HG03175 (cell line): Measurements from ENCODE around the gene ASXL2.
"Not testable (repeated sequence)": the region's sequence is repeated elsewhere in the genome, so short reads cannot be mapped to it uniquely, and the experiment has no call there.

Experiments used
- ATAC-seq: cut with Tn5 transposase; IDR thresholded peaks from one replicate; pipeline ENCODE4 v1.9.1; 2021; ENCODE audit warnings: mild to moderate bottlenecking, moderate library complexity; ENCODE audit not compliant: unreplicated experiment

ASXL2 gene

GRCh38 chr2:25838152-25838756 is 40.0 kb downstream of the ASXL2 start:
- no peak for ATAC-seq

DNA sequence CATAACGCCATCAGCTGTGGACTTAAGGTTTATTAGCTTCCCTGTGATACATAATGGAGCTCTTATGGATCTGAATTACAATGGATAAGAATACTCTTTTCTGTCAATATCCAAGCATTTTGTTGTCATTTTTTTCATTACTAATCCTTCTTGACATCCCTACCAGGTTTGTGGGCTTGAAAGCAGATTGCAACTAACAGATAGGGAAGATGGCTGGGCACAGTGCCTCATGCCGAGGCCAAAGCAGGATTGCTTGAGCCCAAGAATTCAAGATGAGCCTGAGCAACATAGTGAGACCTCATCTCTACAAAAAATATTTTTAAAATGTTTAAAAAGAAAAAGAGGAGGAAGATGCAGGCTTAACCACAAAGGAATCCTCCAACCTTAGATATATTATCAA is 42.4 kb downstream of the ASXL2 start:
- ATAC-seq = no peak

- no peak for ATAC-seq
These were observed 44.7 kb downstream of the ASXL2 start for GRCh38 chr2:25833566-25833965.

DNA sequence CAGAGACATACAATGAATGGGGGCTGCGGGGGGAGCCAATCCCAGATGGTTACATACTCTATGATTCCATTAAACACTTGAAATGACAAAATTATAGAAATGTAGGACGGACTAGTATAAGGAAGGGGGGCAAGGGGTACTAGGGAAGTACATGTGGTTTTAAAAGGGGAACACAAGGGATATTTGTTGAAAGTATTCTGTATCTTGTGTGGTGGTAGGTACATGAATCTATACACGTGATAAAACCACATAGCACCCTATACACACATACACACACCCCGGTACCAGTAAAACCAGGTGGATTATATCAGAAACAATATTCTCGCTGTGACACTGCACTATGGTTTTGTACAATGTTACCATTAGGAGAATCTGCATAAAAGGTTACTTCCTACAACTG is 45.4 kb downstream of the ASXL2 start:
- ATAC-seq = no peak

GRCh38 chr2:25831746-25832449 is 46.4 kb downstream of the ASXL2 start:
- no peak for ATAC-seq

DNA sequence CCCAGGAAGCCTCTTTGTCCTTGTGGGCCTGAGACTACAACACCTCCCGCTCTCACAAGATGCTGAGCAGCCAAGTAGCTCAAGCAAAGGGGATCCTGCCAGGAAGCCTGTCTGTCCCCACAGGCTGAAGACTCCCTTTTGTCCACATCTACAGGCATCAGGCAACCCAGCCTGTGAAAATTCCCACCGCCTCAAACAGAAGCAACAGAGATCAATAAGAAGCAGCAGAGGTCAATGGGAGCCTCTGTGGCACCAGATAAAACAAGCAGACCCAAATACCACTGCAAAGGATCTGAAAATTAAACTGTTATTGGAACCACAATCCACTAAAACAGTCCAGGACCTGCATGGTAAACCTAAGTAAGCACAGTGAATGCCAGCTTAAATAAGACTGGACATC is 48.5 kb downstream of the ASXL2 start:
- no peak for ATAC-seq

DNA sequence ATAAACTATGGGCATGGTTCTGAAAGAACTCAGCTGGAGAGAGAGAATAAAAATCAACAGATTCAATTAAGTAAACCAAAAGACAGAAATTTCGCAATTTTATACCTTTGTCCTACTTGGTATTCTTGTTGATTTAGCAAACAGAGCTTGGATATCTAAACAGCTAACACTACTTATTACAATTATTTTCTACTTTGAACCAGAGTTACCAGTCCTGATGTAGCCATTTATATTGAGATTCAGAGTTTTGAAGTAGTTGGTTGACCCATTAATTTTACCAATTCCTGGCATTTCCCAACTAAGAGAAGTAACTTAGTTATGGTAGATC is 48.9 kb downstream of the ASXL2 start:
- no peak for ATAC-seq

DNA sequence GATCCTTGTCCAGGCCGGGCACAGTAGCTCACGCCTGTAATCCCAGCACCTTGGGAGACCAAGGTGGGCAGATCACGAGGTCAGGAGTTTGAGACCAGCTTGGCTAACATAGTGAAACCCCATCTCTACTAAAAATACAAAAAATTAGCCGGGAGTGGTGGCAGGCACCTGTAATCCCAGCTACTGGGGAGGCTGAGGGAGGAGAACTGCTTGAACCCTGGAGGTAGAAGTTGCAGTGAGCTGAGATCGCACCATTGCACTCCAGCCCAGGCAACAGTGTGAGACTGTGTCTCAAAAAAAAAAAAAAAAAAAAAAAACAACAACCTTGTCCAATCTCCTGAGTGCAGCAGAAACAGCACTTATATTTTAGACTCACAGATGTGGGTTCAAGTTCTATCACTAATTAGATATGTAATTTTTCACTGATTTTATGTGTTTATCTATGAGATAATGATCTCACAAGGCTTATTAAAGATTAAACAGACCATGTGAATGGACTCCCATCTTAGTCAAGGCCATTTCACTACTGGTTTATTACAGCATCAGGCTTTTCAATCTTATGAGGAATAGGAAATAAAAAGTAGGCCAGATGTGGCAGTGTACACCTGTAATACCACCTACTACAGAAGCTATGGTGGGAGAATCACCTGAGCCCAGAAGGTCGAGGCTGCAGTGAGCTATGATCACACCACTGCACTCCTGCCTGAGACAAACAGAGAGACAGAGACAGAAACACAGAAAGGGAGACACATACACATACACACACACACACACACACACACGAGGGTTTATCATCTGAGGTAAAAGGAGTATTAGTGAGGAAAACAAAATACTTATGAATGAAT is 49.5 kb downstream of the ASXL2 start:
- ATAC-seq = not testable (repeated sequence)

GRCh38 chr2:25825238-25825637 is 53.0 kb downstream of the ASXL2 start:
- ATAC-seq = no peak

- ATAC-seq = no peak
These were observed 53.6 kb downstream of the ASXL2 start for GRCh38 chr2:25824718-25825117.

DNA sequence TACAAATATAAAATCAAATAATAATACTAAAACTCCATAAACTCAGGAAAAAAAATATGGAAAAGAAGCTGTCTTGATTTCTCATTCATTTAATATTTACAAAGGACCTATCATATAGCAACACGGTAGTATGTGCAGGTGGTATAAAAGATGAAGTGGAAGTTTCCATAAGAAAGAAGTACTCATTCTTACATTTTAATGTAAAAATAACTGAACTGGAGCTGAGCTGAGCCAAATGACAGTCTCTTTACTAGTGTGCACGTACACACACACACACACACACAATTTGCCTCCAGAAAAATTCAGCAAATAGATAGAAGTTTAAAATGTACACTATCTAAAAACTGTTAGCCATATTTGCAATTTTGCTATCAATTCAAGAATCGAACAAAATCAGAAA is 54.1 kb downstream of the ASXL2 start:
- no peak for ATAC-seq

GRCh38 chr2:25822190-25823117 is 55.8 kb downstream of the ASXL2 start:
- ATAC-seq = no peak

DNA sequence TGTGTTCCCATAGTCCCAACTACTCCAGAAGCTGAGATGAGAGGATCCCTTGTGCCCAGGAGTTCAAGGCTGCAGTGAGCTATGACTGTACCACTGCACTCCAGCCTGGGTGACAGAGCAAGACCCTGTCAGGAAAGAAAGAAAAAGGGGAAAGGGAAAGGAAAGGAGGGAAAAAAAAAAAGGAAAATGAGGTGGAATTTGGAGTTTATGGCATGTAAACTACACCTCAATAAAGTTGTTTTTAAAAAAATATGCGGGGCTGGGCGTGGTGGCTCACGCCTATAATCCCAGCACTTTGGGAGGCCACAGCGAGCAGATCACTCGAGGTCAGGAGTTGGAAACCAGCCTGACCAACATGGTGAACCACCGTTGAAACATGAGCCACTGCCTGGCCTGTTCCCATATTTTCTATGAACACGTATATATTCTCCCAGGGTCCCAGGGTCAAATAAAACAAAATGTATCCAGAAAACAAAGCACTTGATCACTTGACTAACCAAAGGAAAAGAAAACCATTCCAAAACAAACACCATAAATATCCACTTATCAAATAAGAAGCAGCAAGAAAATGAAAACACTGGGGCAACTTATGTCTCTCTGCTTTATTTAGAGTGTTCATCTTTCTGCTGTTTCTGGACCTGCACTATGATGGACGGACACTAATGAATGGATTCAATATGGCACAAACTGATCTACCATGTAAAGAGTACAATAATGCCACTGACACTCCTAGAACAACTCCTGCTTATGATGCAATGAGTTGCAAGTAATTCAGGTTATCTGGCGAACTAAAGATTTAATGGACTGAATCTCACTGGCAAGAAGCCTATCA is 56.8 kb downstream of the ASXL2 start:
- ATAC-seq = no peak

DNA sequence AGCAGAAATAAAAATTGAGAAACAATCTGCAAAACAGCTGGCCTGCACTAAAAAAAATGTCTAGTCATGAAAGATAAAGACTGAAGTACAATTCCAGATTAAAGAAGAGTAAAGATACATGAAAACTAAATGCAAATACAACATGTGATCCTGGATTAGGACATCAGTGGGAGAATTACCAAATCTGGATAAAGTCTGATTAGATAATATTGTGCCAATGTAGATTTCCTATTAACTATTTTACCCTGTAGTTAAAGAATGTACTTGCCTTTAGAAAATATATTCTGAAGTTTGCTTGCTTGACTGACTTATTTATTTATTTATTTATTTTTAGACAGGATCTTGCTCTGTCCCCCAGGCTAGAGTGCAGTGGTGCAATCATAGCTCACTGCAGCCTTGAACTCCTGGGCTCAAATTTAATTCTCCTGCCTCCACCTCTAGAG is 58.7 kb downstream of the ASXL2 start:
- no peak for ATAC-seq

GRCh38 chr2:25817630-25818029 is 60.7 kb downstream of the ASXL2 start:
- ATAC-seq = no peak

DNA sequence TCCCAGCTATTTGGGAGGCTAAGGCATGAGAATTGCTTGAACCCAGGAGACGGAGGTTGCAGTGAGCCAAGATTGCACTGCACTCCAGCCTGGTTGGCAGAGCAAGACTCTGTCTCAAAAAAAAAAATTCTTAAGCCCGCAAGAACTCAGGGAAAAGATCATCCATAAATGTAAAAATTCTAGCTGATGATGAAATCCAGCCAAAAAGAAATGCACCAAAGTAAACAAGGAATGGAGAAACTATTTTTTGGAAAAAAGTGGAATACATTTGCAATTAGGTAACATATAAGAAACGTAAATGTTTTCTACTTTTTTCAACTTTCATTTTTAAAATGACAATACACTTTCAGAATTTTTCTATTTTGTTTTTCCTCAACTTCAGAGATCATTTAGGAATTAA is 61.3 kb downstream of the ASXL2 start:
- ATAC-seq = no peak

- no peak for ATAC-seq
These were observed 62.0 kb downstream of the ASXL2 start for GRCh38 chr2:25816249-25816648.

DNA sequence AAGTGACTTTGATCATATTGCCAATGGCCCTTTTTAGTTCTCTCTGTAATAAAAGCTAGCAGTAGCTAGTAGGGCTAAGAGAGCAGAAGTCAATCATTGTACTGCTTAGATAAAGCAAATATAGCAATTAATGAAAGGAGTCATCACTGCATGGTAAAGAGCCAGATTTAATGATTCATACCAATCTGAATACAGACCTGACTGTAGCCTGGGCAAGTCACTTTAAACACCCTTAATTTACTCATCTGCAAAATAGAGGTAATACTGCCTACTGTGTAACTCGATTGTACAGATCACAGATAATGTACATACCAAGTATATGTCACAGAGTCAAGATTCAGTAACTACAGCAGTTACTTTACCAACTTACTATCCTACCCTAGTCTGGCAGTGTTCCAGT is 63.6 kb downstream of the ASXL2 start:
- no peak for ATAC-seq

- ATAC-seq = no peak
These were observed 67.9 kb downstream of the ASXL2 start for GRCh38 chr2:25810428-25810827.

DNA sequence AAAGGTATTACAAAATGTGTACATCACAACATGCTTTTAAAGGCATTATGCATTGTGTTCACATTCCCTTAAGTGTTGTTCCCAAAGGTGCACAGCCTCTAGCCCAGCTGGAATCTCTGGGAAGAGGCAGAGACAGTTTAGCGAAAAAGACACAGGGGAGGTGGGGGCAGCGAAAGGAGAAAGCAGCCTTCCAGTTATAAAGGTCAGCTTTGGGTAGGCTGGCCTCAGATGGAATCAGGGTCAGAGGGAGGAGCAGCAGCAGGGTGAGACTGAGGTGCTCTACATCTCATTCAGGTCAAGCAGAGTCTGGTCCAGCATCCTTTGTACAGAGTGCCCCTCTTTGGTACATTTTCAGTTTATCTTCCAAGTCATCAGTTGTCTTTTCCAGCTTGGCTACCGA is 68.6 kb downstream of the ASXL2 start:
- no peak for ATAC-seq
